Ishikawa (cell line): Measurements from ENCODE around the gene CHRDL2.

Source experiments
- CEBPB ChIP-seq: IDR thresholded peaks from 2 replicates; pipeline ENCODE4 v1.6.1; 2012
- CREB1 ChIP-seq: IDR thresholded peaks from 2 replicates; pipeline ENCODE4 v1.6.1; 2012; ENCODE audit warnings: low read depth
- EGR1 ChIP-seq: IDR thresholded peaks from 2 replicates; pipeline ENCODE4 v1.6.1; 2012
- EP300 ChIP-seq: IDR thresholded peaks from 2 replicates; pipeline ENCODE4 v1.6.1; 2012; ENCODE audit warnings: borderline replicate concordance
- FOXM1 ChIP-seq: IDR thresholded peaks from 2 replicates; pipeline ENCODE4 v1.6.1; 2012; ENCODE audit warnings: low read depth, borderline replicate concordance
- NFIC ChIP-seq: IDR thresholded peaks from 2 replicates; pipeline ENCODE4 v1.6.1; 2012
- RAD21 ChIP-seq: IDR thresholded peaks from 2 replicates; pipeline ENCODE4 v1.6.1; 2012; ENCODE audit warnings: low read depth
- REST ChIP-seq: IDR thresholded peaks from 2 replicates; pipeline ENCODE4 v1.6.1; 2012; ENCODE audit warnings: low read depth, mild to moderate bottlenecking
- TAF1 ChIP-seq: IDR thresholded peaks from 2 replicates; pipeline ENCODE4 v1.6.1; 2012; ENCODE audit warnings: low read depth, mild to moderate bottlenecking
- TCF12 ChIP-seq: IDR thresholded peaks from 2 replicates; pipeline ENCODE4 v1.6.1; 2012; ENCODE audit warnings: low read depth
- TEAD4 ChIP-seq: IDR thresholded peaks from 2 replicates; pipeline ENCODE4 v1.6.1; 2012
- YY1 ChIP-seq: IDR thresholded peaks from 2 replicates; pipeline ENCODE4 v1.6.1; 2012; ENCODE audit warnings: low read depth
- ZBTB7A ChIP-seq: IDR thresholded peaks from 2 replicates; pipeline ENCODE4 v1.6.1; 2012; ENCODE audit warnings: low read depth
- TF ChIP-seq, protein P1 (sequence below): IDR thresholded peaks from 2 replicates; pipeline ENCODE4 v1.6.1; 2012
- TF ChIP-seq, protein P2 (sequence below): IDR thresholded peaks from 2 replicates; pipeline ENCODE4 v1.6.1; 2012

Gene CHRDL2

DNA sequence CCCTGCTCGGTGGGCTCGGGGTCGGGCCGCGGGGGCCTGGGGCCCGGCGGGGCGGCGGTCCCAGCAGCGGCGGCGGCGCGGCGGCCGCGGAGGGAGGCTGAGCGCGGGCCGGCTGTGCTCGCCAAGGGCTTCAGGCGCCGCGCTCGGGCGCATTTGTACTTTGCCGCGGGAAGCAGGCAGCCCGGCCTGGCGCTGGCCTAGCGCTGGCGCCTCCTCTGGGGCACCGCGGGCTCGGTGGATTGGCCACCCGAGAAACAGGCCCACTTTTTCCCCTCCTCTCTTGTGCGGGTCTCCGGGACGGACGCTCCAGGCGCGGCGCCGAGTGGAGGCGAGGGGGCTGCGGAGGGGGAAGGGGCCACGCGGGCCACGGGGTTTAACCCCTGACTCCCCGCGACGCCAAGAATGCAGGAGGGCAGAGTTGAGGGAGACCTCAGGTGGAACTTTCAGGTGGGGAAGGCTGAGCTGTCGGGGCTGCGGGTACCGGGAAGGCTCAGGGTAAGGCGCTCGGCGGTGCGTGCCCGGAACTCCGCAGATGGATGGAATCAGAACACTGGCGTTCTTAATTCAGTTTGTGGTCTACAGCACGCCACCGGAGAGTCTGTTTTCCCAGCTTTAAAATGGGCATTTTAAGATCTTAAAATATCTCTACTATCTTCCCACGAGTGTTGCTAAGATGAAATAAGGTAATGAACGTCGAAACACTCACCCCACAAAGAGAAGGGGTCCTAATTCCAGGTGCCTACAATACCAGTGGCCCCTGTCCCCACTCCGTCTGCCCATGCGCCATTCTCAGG, at the start of gene CHRDL2:
TSS of gene CHRDL2 (minus strand) at position 126 of the 794 bp plus-strand sequence. CDS start 538 bp downstream, outside the sequence.
- TF ChIP-seq, protein P1, sequence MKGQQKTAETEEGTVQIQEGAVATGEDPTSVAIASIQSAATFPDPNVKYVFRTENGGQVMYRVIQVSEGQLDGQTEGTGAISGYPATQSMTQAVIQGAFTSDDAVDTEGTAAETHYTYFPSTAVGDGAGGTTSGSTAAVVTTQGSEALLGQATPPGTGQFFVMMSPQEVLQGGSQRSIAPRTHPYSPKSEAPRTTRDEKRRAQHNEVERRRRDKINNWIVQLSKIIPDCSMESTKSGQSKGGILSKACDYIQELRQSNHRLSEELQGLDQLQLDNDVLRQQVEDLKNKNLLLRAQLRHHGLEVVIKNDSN: no peak
- TF ChIP-seq ZBTB7A: peak; percentile 49; the same call in 1 of the 2 replicates

DNA sequence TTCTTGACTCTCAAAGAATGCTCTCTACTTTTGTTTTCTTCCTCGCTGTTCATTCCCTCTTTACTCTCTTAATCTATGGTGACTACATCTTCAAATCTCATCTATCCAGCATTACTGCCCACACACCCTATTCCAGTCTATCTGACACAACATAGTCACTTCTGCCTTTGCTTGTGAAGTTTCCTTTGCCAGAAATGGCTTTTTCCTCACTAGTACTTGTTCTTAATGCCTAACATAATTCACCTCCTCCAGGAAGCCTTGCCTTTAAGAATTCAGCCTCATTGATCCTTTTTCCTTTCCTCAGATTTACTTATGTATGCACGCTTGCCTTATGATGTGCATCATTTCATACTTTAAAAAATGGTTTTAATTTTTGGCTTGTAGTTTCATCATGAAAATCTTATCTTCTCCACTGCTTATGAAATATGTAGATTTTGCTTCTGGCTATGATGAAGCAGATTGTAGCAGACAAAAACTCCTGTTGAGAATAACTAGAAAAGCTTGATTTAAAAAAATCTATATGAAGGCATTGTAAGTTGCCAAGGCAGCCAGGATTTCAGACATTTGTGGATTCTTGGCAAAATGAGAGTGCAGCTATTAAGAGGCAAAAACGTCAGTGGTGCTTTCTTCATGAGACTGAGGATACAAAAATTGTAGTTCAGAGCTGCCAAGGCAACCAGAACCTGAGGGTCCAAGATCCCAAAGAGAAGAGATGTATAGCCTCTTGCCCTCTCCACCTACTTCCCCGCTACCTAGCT, 49.2 kb upstream of the CHRDL2 start:
- TF ChIP-seq TEAD4 (no peak), FOXM1 (no peak), NFIC (no peak), TCF12 (no peak), CEBPB (no peak), REST (no peak), EP300 (no peak)
- TF ChIP-seq, protein P2, sequence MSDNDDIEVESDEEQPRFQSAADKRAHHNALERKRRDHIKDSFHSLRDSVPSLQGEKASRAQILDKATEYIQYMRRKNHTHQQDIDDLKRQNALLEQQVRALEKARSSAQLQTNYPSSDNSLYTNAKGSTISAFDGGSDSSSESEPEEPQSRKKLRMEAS: no peak
- TF ChIP-seq, protein P1: no peak

DNA sequence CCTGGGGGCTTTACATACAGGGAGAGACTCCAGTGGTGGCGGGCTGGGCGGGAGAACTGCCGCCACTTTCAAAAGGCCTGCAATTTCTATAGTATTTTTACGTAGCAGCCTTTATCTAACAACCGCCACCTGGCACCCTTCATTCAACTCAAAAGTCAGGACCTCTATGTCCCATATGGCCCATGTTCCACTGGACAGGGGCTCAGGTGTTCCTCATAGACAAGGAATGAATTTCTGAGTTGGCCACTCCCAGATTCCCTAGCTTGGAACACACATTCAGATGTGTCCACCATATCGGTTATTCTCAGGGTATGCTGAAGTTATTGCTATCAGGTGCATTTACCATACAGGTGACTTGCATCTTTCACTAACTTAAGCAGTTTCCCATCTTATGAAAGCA, 47.4 kb upstream of the CHRDL2 start:
- TF ChIP-seq CREB1 (no peak), YY1 (no peak), EGR1 (no peak), TAF1 (no peak)

GRCh38 chr11:74777877-74778276, 46.7 kb upstream of the CHRDL2 start:
- no peak for TF ChIP-seq REST
- TF ChIP-seq ZBTB7A: no peak
- TF ChIP-seq CEBPB: no peak
- TF ChIP-seq NFIC: no peak
- TF ChIP-seq TCF12: no peak
- TF ChIP-seq FOXM1: no peak
- TF ChIP-seq TAF1: no peak
- no peak for TF ChIP-seq EP300
- no peak for TF ChIP-seq EGR1
- TF ChIP-seq TEAD4: no peak
- TF ChIP-seq, protein P2: no peak

- no peak for TF ChIP-seq EGR1
- TF ChIP-seq TEAD4: no peak
- TF ChIP-seq CEBPB: no peak
- TF ChIP-seq NFIC: no peak
- TF ChIP-seq TCF12: no peak
- TF ChIP-seq YY1: no peak
- no peak for TF ChIP-seq EP300
- no peak for TF ChIP-seq ZBTB7A
- TF ChIP-seq, protein P1: no peak
- no peak for TF ChIP-seq FOXM1
- TF ChIP-seq REST: no peak
- no peak for TF ChIP-seq CREB1
- TF ChIP-seq RAD21: no peak
- TF ChIP-seq TAF1: no peak
- TF ChIP-seq, protein P2: no peak
These were observed 45.8 kb upstream of the CHRDL2 start for GRCh38 chr11:74777038-74777437.
